Esophagus squamous epithelium (tissue), 4 donors: ENCODE data around the gene PARP9.

Experiments used
- POLR2A ChIP-seq, 4 donors: fragments of 450-650 bp; IDR thresholded peaks; one replicate each; pipeline ENCODE4 v1.6.1; 2017; ENCODE audit warnings: antibody characterized with exemption in 4 of 4, mild to moderate bottlenecking in 4 of 4, moderate library complexity in 3 of 4
- TF ChIP-seq, protein P1 (sequence below), 6 experiments: fragments of 450-650 bp in 4 of 6; fragments of 200-600 bp in 2 of 6; sonication (generic) in 2 of 6; IDR thresholded peaks; one replicate each; pipeline ENCODE4 v1.5.1; 2016 to 2019; ENCODE audit warnings: antibody characterized with exemption in 6 of 6, mild to moderate bottlenecking in 4 of 6, moderate library complexity in 4 of 6

DNA sequence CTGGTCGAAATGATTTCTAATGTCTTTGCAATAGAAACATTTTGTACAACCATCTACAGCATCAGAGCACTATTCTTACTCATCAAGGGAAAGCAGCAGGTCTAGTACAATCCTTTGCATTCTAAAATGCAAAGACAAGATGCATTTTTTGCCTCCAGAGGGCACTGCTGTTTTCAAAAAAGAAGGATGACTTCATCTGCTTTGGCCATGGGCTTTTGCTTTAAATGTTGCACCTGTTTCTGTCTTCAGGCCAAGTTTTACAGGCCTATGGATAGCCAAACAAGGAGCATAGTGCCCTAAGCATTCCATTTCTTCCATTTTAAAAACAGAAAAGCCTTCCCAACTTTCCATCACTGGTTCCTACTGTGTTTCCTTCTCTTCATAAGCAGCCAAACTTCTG lies 3.4 kb downstream of the PARP9 start:
- TF ChIP-seq, protein P1, sequence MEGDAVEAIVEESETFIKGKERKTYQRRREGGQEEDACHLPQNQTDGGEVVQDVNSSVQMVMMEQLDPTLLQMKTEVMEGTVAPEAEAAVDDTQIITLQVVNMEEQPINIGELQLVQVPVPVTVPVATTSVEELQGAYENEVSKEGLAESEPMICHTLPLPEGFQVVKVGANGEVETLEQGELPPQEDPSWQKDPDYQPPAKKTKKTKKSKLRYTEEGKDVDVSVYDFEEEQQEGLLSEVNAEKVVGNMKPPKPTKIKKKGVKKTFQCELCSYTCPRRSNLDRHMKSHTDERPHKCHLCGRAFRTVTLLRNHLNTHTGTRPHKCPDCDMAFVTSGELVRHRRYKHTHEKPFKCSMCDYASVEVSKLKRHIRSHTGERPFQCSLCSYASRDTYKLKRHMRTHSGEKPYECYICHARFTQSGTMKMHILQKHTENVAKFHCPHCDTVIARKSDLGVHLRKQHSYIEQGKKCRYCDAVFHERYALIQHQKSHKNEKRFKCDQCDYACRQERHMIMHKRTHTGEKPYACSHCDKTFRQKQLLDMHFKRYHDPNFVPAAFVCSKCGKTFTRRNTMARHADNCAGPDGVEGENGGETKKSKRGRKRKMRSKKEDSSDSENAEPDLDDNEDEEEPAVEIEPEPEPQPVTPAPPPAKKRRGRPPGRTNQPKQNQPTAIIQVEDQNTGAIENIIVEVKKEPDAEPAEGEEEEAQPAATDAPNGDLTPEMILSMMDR (IDR thresholded peaks at IDR 0.05) = peak; percentile 31 to 73 (median 58)
- TF ChIP-seq POLR2A (IDR thresholded peaks at IDR 0.05) = no peak
